Measurements from ENCODE around the gene CUBN.

DNA sequence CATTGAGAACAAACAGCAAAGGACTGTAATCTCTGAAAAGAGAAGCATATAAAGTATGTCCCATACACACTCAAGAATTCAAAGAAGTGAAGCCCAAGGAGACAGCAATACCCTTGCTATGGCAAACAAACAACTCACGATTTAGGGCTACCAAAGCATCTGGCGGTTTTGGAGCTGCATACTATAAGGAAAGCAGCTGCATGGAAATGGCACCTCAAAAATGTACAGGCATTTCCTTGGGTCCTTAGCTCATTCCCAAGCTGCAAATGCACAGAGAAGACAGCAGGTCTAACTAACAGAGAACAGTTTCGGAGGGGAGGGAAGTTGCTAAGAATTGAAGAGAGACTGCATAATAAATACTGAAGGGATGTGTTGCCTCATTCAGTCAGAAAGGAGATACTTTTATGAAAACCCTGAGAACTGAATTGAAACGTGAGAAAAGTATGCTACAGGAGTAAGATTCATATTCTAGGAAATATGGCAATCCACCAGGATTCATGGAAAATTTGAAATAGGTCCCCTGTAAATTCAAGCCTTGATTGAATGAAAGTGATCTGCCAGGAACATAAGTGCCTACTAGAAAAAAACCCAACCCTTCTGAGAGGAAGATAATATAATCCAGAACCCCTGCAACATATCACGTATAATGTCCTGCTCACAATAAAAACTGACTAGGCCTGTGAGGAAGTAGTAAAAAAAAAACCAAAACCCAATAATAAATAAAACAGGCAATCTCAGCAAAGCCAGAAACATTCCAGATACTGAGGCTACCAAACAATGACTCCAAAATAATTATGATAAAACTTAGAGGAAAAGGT, 36.4 kb downstream of the CUBN start:
- no peak for TF ChIP-seq RCOR1 (IDR thresholded peaks at IDR 0.05; ENCODE audit: borderline replicate concordance in 1 of 2, low read depth in 2 of 2, low read length in 2 of 2)
- TF ChIP-seq MCM3 (IDR thresholded peaks at IDR 0.05) = no peak
- no peak for TF ChIP-seq MAFK (IDR thresholded peaks at IDR 0.05; ENCODE audit: low read length)
- TF ChIP-seq MBD2 (IDR thresholded peaks at IDR 0.05; ENCODE audit: borderline replicate concordance, low read depth) = no peak
- TF ChIP-seq, protein P1, sequence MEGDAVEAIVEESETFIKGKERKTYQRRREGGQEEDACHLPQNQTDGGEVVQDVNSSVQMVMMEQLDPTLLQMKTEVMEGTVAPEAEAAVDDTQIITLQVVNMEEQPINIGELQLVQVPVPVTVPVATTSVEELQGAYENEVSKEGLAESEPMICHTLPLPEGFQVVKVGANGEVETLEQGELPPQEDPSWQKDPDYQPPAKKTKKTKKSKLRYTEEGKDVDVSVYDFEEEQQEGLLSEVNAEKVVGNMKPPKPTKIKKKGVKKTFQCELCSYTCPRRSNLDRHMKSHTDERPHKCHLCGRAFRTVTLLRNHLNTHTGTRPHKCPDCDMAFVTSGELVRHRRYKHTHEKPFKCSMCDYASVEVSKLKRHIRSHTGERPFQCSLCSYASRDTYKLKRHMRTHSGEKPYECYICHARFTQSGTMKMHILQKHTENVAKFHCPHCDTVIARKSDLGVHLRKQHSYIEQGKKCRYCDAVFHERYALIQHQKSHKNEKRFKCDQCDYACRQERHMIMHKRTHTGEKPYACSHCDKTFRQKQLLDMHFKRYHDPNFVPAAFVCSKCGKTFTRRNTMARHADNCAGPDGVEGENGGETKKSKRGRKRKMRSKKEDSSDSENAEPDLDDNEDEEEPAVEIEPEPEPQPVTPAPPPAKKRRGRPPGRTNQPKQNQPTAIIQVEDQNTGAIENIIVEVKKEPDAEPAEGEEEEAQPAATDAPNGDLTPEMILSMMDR (IDR thresholded peaks at IDR 0.05 in 2 of 3, conservative IDR thresholded peaks at IDR 0.05 in 1 of 3; ENCODE audit: insufficient read depth in 2 of 3, low read depth in 1 of 3, low read length in 3 of 3) = no peak
- no peak for TF ChIP-seq ZNF830 (CRISPR knock-in tag; IDR thresholded peaks at IDR 0.05)
- TF ChIP-seq ZNF23 (CRISPR knock-in tag; IDR thresholded peaks at IDR 0.05) = no peak
- TF ChIP-seq BACH1 (tag; IDR thresholded peaks at IDR 0.05) = no peak
- TF ChIP-seq, protein P2, sequence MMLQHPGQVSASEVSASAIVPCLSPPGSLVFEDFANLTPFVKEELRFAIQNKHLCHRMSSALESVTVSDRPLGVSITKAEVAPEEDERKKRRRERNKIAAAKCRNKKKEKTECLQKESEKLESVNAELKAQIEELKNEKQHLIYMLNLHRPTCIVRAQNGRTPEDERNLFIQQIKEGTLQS (IDR thresholded peaks at IDR 0.05) = no peak
- TF ChIP-seq, protein P2 (CRISPR knock-in tag; conservative IDR thresholded peaks at IDR 0.05) = no peak
- TF ChIP-seq NFIC (IDR thresholded peaks at IDR 0.05) = no peak
- no peak for TF ChIP-seq ZNF707 (CRISPR knock-in tag; conservative IDR thresholded peaks at IDR 0.05)
- no peak for TF ChIP-seq SNIP1 (IDR thresholded peaks at IDR 0.05; ENCODE audit: low read depth)

All from K562 (cell line).